ENCODE data around the gene PRKCA.

Gene PRKCA

GRCh38 chr17:66629762-66630161, 327.3 kb downstream of the PRKCA start:
- TF ChIP-seq, protein P1, sequence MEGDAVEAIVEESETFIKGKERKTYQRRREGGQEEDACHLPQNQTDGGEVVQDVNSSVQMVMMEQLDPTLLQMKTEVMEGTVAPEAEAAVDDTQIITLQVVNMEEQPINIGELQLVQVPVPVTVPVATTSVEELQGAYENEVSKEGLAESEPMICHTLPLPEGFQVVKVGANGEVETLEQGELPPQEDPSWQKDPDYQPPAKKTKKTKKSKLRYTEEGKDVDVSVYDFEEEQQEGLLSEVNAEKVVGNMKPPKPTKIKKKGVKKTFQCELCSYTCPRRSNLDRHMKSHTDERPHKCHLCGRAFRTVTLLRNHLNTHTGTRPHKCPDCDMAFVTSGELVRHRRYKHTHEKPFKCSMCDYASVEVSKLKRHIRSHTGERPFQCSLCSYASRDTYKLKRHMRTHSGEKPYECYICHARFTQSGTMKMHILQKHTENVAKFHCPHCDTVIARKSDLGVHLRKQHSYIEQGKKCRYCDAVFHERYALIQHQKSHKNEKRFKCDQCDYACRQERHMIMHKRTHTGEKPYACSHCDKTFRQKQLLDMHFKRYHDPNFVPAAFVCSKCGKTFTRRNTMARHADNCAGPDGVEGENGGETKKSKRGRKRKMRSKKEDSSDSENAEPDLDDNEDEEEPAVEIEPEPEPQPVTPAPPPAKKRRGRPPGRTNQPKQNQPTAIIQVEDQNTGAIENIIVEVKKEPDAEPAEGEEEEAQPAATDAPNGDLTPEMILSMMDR (IDR thresholded peaks at IDR 0.05; ENCODE audit: low read depth, low read length, missing control alignments): no peak
- no peak overlapping the region for H3K4me3 ChIP-seq (ENCODE audit: low read depth, low read length)
- no peak for DNase-seq (ENCODE audit: low read depth)

DNA sequence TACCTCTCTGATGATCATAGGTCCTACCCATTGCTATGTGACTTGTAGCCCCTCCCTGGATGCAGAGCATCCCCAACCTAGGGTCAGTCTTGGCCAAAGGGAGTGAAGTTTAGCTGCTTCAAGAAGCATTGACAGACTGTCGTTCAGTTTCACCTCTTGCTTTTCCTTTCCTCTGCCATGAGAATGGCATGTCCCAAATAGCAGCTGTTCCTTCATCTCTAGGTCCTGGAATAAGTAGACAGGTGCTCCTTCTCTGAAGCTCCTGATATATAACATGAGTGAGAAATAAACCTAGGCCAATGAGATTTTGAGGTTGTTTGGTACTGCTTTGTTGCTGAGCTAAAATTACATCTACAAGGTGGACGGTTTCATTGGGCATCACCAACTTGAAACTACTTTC, 328.0 kb downstream of the PRKCA start:
- TF ChIP-seq, protein P1 (IDR thresholded peaks at IDR 0.05; ENCODE audit: low read depth, low read length, missing control alignments): no peak

GRCh38 chr17:66630828-66631472, 328.5 kb downstream of the PRKCA start:
- no peak for DNase-seq (ENCODE audit: low read depth)
- H3K4me3 ChIP-seq (ENCODE audit: low read depth, low read length): no peak overlapping the region
- TF ChIP-seq, protein P1 (IDR thresholded peaks at IDR 0.05; ENCODE audit: low read depth, low read length, missing control alignments): no peak

More for the DNA sequence above, 328.0 kb downstream of the PRKCA start:
- DNase-seq (ENCODE audit: low read depth): no peak
- no peak overlapping the region for H3K4me3 ChIP-seq (ENCODE audit: low read depth, low read length)

DNA sequence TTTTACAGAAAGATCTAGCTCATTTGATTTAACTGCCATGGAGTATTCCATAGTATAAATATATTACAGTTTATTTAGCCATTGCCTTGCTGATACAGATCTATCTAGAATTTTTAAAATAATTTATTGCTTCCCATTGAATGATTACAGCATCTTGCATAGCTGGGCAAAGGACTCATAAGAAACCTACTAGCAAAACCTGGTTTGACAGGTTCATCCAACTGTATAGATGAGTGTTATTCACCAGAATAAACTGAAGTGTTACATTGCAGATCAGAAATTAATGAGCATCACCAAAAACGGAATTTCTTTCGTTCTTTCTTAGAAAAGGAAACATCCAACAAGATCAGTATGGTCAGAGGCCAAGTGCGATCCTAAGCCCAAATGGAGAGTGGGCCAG, 330.3 kb downstream of the PRKCA start:
- DNase-seq (ENCODE audit: low read depth): no peak
- TF ChIP-seq, protein P1 (IDR thresholded peaks at IDR 0.05; ENCODE audit: low read depth, low read length, missing control alignments): no peak
- H3K4me3 ChIP-seq (ENCODE audit: low read depth, low read length): no peak overlapping the region

DNA sequence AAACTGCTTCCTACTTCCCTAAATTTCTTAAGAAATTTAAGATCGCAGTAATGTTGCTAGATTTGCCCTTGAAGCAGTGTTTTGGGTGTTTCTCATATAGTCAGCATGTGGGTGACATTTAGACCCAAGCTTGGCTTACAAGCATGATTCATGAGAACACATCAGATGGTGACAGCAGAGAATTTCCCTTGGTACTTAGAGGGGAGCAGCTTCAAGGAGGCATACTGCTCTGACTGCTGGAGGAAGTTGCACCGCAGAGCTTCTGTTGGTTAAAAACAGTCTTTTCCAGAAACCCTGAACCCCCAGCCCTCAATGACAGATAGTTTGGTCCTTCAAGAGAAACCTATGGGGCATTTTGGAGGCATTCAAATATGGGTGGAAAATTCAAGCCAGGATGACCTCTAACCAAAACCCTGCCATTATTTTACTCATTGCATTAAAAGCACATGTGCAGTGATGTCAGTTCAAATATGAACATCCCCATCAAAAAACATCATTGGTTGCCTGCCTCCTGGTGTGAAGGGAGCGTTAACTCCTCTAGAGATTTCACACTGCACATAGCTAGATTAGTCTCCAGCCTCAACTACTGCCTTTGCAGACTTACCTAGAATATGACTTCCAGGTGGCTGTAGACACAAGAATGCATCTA, 331.0 kb downstream of the PRKCA start:
- TF ChIP-seq, protein P1 (IDR thresholded peaks at IDR 0.05; ENCODE audit: low read depth, low read length, missing control alignments): no peak
- DNase-seq (ENCODE audit: low read depth): no peak
- no peak overlapping the region for H3K4me3 ChIP-seq (ENCODE audit: low read depth, low read length)

GRCh38 chr17:66634193-66634592, 331.8 kb downstream of the PRKCA start:
- DNase-seq (ENCODE audit: low read depth): no peak
- no peak overlapping the region for H3K4me3 ChIP-seq (ENCODE audit: low read depth, low read length)
- TF ChIP-seq, protein P1 (IDR thresholded peaks at IDR 0.05; ENCODE audit: low read depth, low read length, missing control alignments): no peak

Data from GM12864 (cell line).